Omental fat pad (tissue), 4 donors: ENCODE results near the gene ZNF598. TPM values are rescaled to one million over a fixed set of nuclear protein-coding genes. Genes with fewer than 3 reads are reported as not detected.
"Not testable (repeated sequence)": the region's sequence is repeated elsewhere in the genome, so short reads cannot be mapped to it uniquely, and the experiment has no call there.

Experiments
- ATAC-seq: fragments of 150-250 bp; one replicate; pipeline ENCODE4 v1.9.1; 2016; ENCODE audit warnings: mild to moderate bottlenecking, moderate library complexity; ENCODE audit not compliant: low FRiP score
- DNase-seq: peaks from one replicate; pipeline ENCODE4 v3.0.0-alpha.2; 2019; ENCODE audit warnings: low spot score
- CTCF ChIP-seq, 3 donors: fragments of 450-650 bp; IDR thresholded peaks; one replicate each; pipeline ENCODE4 v1.5.1; 2016 to 2017; ENCODE audit warnings: antibody characterized with exemption in 3 of 3, mild to moderate bottlenecking in 3 of 3, moderate library complexity in 2 of 3
- total RNA-seq, 4 donors: library from RNA; depleted of rRNA; stranded (reverse); fragments of >200 nt; gene quantifications; one replicate each; pipeline ENCODE4 v1.1.0, GENCODE V29; 2016

Gene ZNF598
- total RNA-seq, 4 donors from 2014 or later: 19.1 to 49.0 (median 24.3) TPM

- no peak for ATAC-seq
- TF ChIP-seq CTCF (IDR thresholded peaks at IDR 0.05): no peak
- no peak for DNase-seq
Measured at GRCh38 chr16:1961651-1962067, 48.0 kb downstream of the ZNF598 start.

GRCh38 chr16:1960665-1961630 is 48.7 kb downstream of the ZNF598 start:
- no peak for ATAC-seq
- no peak for DNase-seq
- TF ChIP-seq CTCF (IDR thresholded peaks at IDR 0.05): no peak

GRCh38 chr16:1959269-1960039 is 50.2 kb downstream of the ZNF598 start, which contains the start of gene NDUFB10:
Gene NDUFB10, plus strand, starts transcription at chr16:1959538. Its CDS starts 87 bp downstream, at chr16:1959625.
- DNase-seq: peak; percentile 78
- peak; percentile 89 for ATAC-seq
- TF ChIP-seq CTCF (IDR thresholded peaks at IDR 0.05): peak in 1 of 3 donors; percentile 25

- DNase-seq (no peak), ATAC-seq (no peak)
- TF ChIP-seq CTCF (IDR thresholded peaks at IDR 0.05): no peak
Measured at GRCh38 chr16:1958715-1959268, 50.8 kb downstream of the ZNF598 start.

- not testable (repeated sequence) for ATAC-seq, DNase-seq
Measured at GRCh38 chr16:1958143-1958491, 51.5 kb downstream of the ZNF598 start.

GRCh38 chr16:1957434-1958142 is 52.0 kb downstream of the ZNF598 start:
- DNase-seq, ATAC-seq: not testable (repeated sequence)

- no peak for TF ChIP-seq CTCF (IDR thresholded peaks at IDR 0.05)
- DNase-seq (no peak), ATAC-seq (no peak)
Measured at GRCh38 chr16:1953734-1954133, 55.9 kb downstream of the ZNF598 start.
